Caco-2 (cell line): ENCODE data around the gene TMEM181. TPM values are rescaled to one million over a fixed set of nuclear protein-coding genes. Genes with fewer than 3 reads are reported as not detected.
"Not testable (repeated sequence)": the region's sequence is repeated elsewhere in the genome, so short reads cannot be mapped to it uniquely, and the experiment has no call there.

Source experiments
- BruUV-seq: library from RNA; stranded (reverse); fragments of 400-500 nt; replicated peaks from 2 replicates; lab custom pipeline; 2021; lab: Mats Ljungman, UMichigan
- CTCF ChIA-PET: fragments of 300-600 bp; sonication (Branson Sonifier 250); formaldehyde crosslinking; loops from one replicate; lab custom pipeline; 2022; ENCODE audit warnings: antibody characterized with exemption; lab: Charles Lee
- POLR2A ChIA-PET: fragments of 300-600 bp; sonication (Branson Sonifier 250); formaldehyde crosslinking; loops from one replicate; lab custom pipeline; 2022; ENCODE audit warnings: antibody characterized with exemption; lab: Charles Lee
- DNase-seq, 2 experiments: peaks; one replicate each; pipeline versions ENCODE4 v3.0.0 to v3.0.0-alpha.2; 2020 to 2022
- H3K27me3 ChIP-seq: replicated peaks from 2 replicates; pipeline ENCODE4 v1.6.0; 2011; ENCODE audit warnings: low read length; ENCODE audit not compliant: control insufficient read depth, insufficient read depth
- H3K36me3 ChIP-seq: 2 replicates; pipeline ENCODE4 v1.5.1; 2011; ENCODE audit warnings: low read length; ENCODE audit not compliant: control insufficient read depth, insufficient read depth
- H3K4me1 ChIP-seq: fragments of 250-450 bp; sonication (Bioruptor Pico); 2 replicates; pipeline ENCODE4 v1.5.1; 2020; ENCODE audit warnings: mild to moderate bottlenecking
- H3K4me3 ChIP-seq: 2 replicates; pipeline ENCODE4 v1.5.1; 2011; ENCODE audit warnings: low read depth, mild to moderate bottlenecking, control low read depth, low read length
- H3K9me3 ChIP-seq: fragments of 250-450 bp; sonication (Bioruptor Pico); 2 replicates; pipeline ENCODE4 v1.5.1; 2020; ENCODE audit warnings: mild to moderate bottlenecking, moderate library complexity
- H3K27ac Mint-ChIP-seq: one replicate; pipeline ENCODE4 v1.8.0; 2022; ENCODE audit warnings: mixed read lengths; ENCODE audit not compliant: unreplicated experiment
- H3K27me3 Mint-ChIP-seq: one replicate; pipeline ENCODE4 v1.8.0; 2022; ENCODE audit warnings: mixed read lengths; ENCODE audit not compliant: insufficient read depth, unreplicated experiment
- H3K36me3 Mint-ChIP-seq: one replicate; pipeline ENCODE4 v1.8.0; 2022; ENCODE audit warnings: mild to moderate bottlenecking, mixed read lengths; ENCODE audit not compliant: insufficient read depth, unreplicated experiment
- H3K4me1 Mint-ChIP-seq: one replicate; pipeline ENCODE4 v1.8.0; 2022; ENCODE audit warnings: low read depth, mixed read lengths; ENCODE audit not compliant: unreplicated experiment
- H3K4me3 Mint-ChIP-seq: one replicate; pipeline ENCODE4 v1.8.0; 2022; ENCODE audit warnings: mild to moderate bottlenecking, moderate library complexity, mixed read lengths; ENCODE audit not compliant: unreplicated experiment
- H3K9me3 Mint-ChIP-seq: one replicate; pipeline ENCODE4 v1.8.0; 2022; ENCODE audit warnings: mixed read lengths; ENCODE audit not compliant: unreplicated experiment
- intact Hi-C: fragments of 100-400 bp; cut with micrococcal nuclease; formaldehyde crosslinking; loops from one replicate; pipeline ENCODE4 v1.10.0; 2022; ENCODE audit not compliant: unreplicated experiment
- total RNA-seq: library from RNA; stranded (reverse); gene quantifications from 2 replicates; pipeline ENCODE4 v1.2.3, GENCODE V29; 2022
- TF ChIP-seq, protein P1 (sequence below), 2 experiments: fragments of 200-600 bp in 1 of 2; IDR thresholded peaks; 1 replicate in 1 of 2; 2 replicates in 1 of 2; pipeline versions ENCODE4 v1.5.1 to v1.8.0; 2011 to 2022; ENCODE audit warnings: antibody characterized with exemption in 1 of 2, control low read depth in 1 of 2, inconsistent platforms in 1 of 2, low read depth in 1 of 2, low read length in 1 of 2, mild to moderate bottlenecking in 1 of 2, moderate library complexity in 1 of 2; ENCODE audit not compliant: insufficient read depth in 1 of 2, severe bottlenecking in 1 of 2, unreplicated experiment in 1 of 2

TMEM181 gene
- total RNA-seq, 1 experiment from 2014 or later = 26.7 TPM

DNA sequence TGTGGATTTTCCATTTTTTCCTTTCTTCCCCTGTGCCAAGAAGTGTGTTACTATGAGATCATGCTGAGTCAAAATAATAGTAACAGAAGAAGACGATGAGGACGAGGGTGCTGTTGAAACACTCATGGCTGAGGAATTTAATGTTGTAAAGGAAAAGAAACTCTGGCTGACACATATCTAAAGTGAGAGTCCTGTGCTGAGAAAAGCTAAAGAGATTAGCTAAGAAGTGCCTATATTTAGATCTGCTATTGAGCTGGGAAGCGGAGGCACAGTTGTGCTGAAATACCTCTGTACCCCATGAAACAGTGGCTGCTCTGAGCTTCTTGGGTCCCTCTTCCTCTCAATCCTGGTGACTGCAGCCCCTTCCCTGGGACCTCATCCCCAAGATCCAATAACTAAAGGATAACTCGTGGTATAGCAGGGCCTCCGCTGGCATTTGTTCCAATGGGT, 88.8 kb downstream of the TMEM181 start:
- DNase-seq = no peak
- no peak overlapping the region for H3K4me3 ChIP-seq
- Mint-ChIP-seq H3K4me1 (peaks cover 17% of the 10 kb centered on the region), H3K4me3 (no peak overlapping the region), H3K9me3 (no peaks in the 10 kb centered on the region), H3K27ac (no peak overlapping the region), H3K27me3 (no peaks in the 10 kb centered on the region), H3K36me3 (peaks cover 19% of the 10 kb centered on the region)
- BruUV-seq = no TSS peak
- peaks cover 19% of the 10 kb centered on the region for H3K4me1 ChIP-seq
- intact Hi-C loops = no loop called here
- ChIA-PET POLR2A (no interaction called here), CTCF (no interaction called here)
- no peaks in the 10 kb centered on the region for H3K27me3 ChIP-seq
- no peaks in the 10 kb centered on the region for H3K36me3 ChIP-seq
- no peaks in the 10 kb centered on the region for H3K9me3 ChIP-seq
- TF ChIP-seq, protein P1, sequence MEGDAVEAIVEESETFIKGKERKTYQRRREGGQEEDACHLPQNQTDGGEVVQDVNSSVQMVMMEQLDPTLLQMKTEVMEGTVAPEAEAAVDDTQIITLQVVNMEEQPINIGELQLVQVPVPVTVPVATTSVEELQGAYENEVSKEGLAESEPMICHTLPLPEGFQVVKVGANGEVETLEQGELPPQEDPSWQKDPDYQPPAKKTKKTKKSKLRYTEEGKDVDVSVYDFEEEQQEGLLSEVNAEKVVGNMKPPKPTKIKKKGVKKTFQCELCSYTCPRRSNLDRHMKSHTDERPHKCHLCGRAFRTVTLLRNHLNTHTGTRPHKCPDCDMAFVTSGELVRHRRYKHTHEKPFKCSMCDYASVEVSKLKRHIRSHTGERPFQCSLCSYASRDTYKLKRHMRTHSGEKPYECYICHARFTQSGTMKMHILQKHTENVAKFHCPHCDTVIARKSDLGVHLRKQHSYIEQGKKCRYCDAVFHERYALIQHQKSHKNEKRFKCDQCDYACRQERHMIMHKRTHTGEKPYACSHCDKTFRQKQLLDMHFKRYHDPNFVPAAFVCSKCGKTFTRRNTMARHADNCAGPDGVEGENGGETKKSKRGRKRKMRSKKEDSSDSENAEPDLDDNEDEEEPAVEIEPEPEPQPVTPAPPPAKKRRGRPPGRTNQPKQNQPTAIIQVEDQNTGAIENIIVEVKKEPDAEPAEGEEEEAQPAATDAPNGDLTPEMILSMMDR (IDR thresholded peaks at IDR 0.05; ENCODE audit: insufficient read depth in 1 of 2, low read depth in 1 of 2, low read length in 1 of 2, severe bottlenecking in 1 of 2, unreplicated experiment in 1 of 2) = no peak

- Mint-ChIP-seq H3K4me1 (peaks cover 17% of the 10 kb centered on the region), H3K36me3 (peaks cover 12% of the 10 kb centered on the region), H3K27me3 (no peaks in the 10 kb centered on the region), H3K4me3 (no peak within 1 kb of the TSS), H3K9me3 (no peaks in the 10 kb centered on the region), H3K27ac (no peak within 1 kb of the TSS)
- Histone ChIP-seq H3K27me3 (no peaks in the 10 kb centered on the region), H3K4me1 (peaks cover 19% of the 10 kb centered on the region), H3K36me3 (no peaks in the 10 kb centered on the region), H3K9me3 (no peaks in the 10 kb centered on the region), H3K4me3 (no peak within 1 kb of the TSS)
- ChIA-PET CTCF (no interaction called here), POLR2A (no interaction called here)
- intact Hi-C loops = no loop called here
- no TSS peak for BruUV-seq
- TF ChIP-seq, protein P1 (IDR thresholded peaks at IDR 0.05; ENCODE audit: insufficient read depth in 1 of 2, low read depth in 1 of 2, low read length in 1 of 2, severe bottlenecking in 1 of 2, unreplicated experiment in 1 of 2) = no peak
- no peak for DNase-seq
Observed at GRCh38 chr6:158649289-158650143, 89.6 kb downstream of the TMEM181 start, which contains the start of gene SYTL3. TSS of gene SYTL3 (plus strand) at chr6:158650054. CDS start at chr6:158663269, 13,215 bp downstream.

DNA sequence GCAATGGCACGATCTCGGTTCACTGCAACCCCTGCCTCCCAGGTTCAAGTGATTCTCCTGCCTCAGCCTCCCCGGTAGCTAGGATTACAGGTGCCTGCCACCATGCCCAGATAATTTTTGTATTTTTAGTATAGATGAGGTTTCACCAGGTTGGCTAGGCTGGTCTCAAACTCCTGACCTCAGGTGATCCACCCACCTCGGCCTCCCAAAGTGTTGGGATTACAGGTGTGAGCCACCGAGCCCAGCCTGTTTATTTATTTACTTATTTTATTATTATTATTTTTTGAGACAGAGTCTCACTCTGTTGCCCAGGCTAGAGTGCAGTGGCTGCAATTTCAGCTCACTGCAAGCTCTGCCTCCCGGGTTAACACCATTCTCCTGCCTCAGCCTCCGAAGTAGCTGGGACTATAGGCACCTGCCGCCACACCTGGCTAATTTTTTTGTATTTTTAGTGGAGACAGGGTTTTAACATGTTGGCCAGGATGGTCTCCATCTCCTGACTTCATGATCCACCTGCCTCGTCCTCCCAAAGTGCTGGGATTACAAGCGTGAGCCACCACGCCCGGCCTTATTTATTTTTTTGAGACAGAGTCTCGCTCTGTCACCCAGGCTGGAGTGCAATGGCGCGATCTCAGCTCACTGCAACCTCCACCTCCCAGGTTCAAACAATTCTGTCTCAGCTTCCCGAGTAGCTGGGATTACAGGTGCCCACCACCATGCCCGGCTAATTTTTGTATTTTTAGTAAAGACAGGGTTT, 92.3 kb downstream of the TMEM181 start:
- intact Hi-C loops, H3K36me3 Mint-ChIP-seq, H3K9me3 Mint-ChIP-seq, H3K4me3 ChIP-seq, H3K27me3 Mint-ChIP-seq, H3K36me3 ChIP-seq, H3K4me3 Mint-ChIP-seq, H3K4me1 ChIP-seq, H3K4me1 Mint-ChIP-seq, DNase-seq, H3K27me3 ChIP-seq, H3K9me3 ChIP-seq, BruUV-seq, CTCF ChIA-PET, H3K27ac Mint-ChIP-seq: not testable (repeated sequence)
- POLR2A ChIA-PET = interaction anchor here (0.6 kb wide), 1 partner anchor 52 kb away, joined by 3 read pairs; no protein-coding TSS in a partner anchor
